SK-N-SH (cell line): ENCODE results near the gene PROC.

Experiments used
- CHD2 ChIP-seq: fragments of 150-350 bp; IDR thresholded peaks from 2 replicates; pipeline ENCODE4 v1.6.1; 2018; ENCODE audit warnings: low read length; ENCODE audit not compliant: partially characterized antibody
- CTCF ChIP-seq: fragments of 200-600 bp; sonication (generic); IDR thresholded peaks from 2 replicates; pipeline ENCODE4 v1.6.1; 2017; ENCODE audit warnings: antibody characterized with exemption, mild to moderate bottlenecking, moderate library complexity
- MAX ChIP-seq: IDR thresholded peaks from 2 replicates; pipeline ENCODE4 v1.4.0; 2012; ENCODE audit warnings: low read depth
- NFIC ChIP-seq: IDR thresholded peaks from 2 replicates; pipeline ENCODE4 v1.4.0; 2012; ENCODE audit warnings: borderline replicate concordance
- POLR2AphosphoS5 ChIP-seq: IDR thresholded peaks from 2 replicates; pipeline ENCODE4 v1.6.1; 2012; ENCODE audit warnings: low read depth, low read length
- RAD21 ChIP-seq: IDR thresholded peaks from 2 replicates; pipeline ENCODE4 v1.6.1; 2012; ENCODE audit warnings: mild to moderate bottlenecking, low read length
- RCOR1 ChIP-seq: fragments of 150-350 bp; IDR thresholded peaks from 2 replicates; pipeline ENCODE4 v1.6.1; 2017; ENCODE audit warnings: antibody characterized with exemption, low read length
- RFX5 ChIP-seq: IDR thresholded peaks from 2 replicates; pipeline ENCODE4 v1.6.1; 2012; ENCODE audit warnings: mild to moderate bottlenecking, improper control_type of control experiment, low read length
- SMC3 ChIP-seq: IDR thresholded peaks from 2 replicates; pipeline ENCODE4 v1.6.1; 2012; ENCODE audit warnings: low read depth, low read length, improper control_type of control experiment
- USF2 ChIP-seq: fragments of 150-350 bp; IDR thresholded peaks from 2 replicates; pipeline ENCODE4 v1.6.1; 2017; ENCODE audit warnings: antibody characterized with exemption, low read length, low read depth, borderline replicate concordance
- YY1 ChIP-seq: IDR thresholded peaks from 2 replicates; pipeline ENCODE4 v1.4.0; 2012; ENCODE audit warnings: low read depth, mild to moderate bottlenecking

GRCh38 chr2:127448526-127448925 lies 30.3 kb downstream of the PROC start:
- no peak for TF ChIP-seq CTCF
- TF ChIP-seq RAD21: no peak
- TF ChIP-seq RFX5: no peak
- TF ChIP-seq NFIC: no peak
- no peak for TF ChIP-seq MAX
- TF ChIP-seq USF2: no peak
- TF ChIP-seq CHD2: no peak
- no peak for TF ChIP-seq SMC3
- no peak for TF ChIP-seq POLR2AphosphoS5
- TF ChIP-seq RCOR1: no peak
- no peak for TF ChIP-seq YY1
